ENCODE measurements around the gene THSD4.
"Not testable (repeated sequence)": the region's sequence is repeated elsewhere in the genome, so short reads cannot be mapped to it uniquely, and the experiment has no call there.

THSD4 gene

GRCh38 chr15:71431343-71432336 lies 316.4 kb downstream of the THSD4 start:
- no peak for DNase-seq (ENCODE audit: low spot score)

DNA sequence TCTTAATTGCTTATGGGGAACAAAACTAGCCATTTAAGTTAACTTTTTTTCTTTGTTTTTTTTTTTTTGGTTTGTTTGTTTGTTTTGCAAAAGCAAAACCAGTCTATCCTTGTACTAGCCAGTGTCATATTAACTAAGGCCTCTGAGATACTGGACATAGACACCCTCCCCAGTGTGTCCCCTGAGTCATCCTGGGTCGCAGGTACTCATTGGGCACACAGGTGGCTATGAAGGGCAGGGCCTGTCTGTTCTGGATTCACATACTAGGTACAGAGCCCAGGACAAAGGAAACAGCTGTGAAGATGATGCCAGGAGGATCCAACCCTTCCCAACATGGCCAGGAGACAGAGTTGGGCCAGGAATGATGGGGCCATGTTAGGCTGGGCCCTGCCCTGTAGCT lies 318.1 kb downstream of the THSD4 start:
- no peak for DNase-seq (ENCODE audit: low spot score)

- DNase-seq (ENCODE audit: low spot score) = no peak
Measured at GRCh38 chr15:71434774-71435173, 319.5 kb downstream of the THSD4 start.

- no peak for DNase-seq (ENCODE audit: low spot score)
Measured at GRCh38 chr15:71435552-71435951, 320.3 kb downstream of the THSD4 start.

DNA sequence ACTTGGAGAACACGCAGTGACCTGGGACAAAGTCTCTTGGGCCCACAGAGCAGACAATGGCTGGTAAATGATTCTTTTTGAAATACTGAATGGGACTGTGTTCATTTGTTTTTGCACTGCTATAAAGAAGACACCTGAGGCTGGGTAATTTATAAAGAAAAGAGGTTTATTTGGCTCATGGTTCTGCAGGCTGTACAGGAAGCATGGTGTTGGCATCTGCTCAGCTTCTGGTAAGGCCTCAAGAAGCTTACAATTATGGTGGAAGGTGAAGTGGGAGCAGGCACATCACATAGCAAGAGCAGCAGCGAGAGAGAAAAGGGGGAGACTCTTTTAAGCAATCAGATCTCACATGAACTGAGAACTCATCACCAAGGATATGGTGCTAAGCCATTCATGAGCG lies 321.6 kb downstream of the THSD4 start:
- no peak for DNase-seq (ENCODE audit: low spot score)

- no peak for DNase-seq (ENCODE audit: low spot score)
Measured at GRCh38 chr15:71437404-71437803, 322.1 kb downstream of the THSD4 start.

GRCh38 chr15:71437919-71438318 lies 322.6 kb downstream of the THSD4 start:
- DNase-seq (ENCODE audit: low spot score) = no peak

- not testable (repeated sequence) for DNase-seq (ENCODE audit: low spot score)
Measured at GRCh38 chr15:71439478-71439877, 324.2 kb downstream of the THSD4 start.

- DNase-seq (ENCODE audit: low spot score) = no peak
Measured at GRCh38 chr15:71440489-71441110, 325.3 kb downstream of the THSD4 start.

DNA sequence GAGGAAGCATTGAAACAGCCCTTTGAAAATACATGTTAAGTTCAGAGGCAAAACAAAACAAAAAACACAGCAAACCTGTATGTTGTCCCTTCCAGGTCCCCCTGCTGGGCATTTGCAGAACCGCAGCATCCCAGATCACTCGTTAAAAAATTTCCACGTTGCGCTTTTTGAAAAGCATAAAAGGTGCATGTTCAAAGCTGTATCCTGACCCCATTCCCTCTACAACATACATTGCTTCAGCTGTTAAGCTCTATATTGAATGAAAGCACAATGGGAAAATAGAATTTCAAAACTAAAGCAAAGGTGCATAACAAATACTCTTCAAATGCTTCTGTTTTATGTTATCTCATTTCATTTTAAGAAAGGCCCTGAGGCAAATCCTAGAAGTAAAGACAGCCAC lies 328.3 kb downstream of the THSD4 start:
- DNase-seq (ENCODE audit: low spot score) = no peak

DNA sequence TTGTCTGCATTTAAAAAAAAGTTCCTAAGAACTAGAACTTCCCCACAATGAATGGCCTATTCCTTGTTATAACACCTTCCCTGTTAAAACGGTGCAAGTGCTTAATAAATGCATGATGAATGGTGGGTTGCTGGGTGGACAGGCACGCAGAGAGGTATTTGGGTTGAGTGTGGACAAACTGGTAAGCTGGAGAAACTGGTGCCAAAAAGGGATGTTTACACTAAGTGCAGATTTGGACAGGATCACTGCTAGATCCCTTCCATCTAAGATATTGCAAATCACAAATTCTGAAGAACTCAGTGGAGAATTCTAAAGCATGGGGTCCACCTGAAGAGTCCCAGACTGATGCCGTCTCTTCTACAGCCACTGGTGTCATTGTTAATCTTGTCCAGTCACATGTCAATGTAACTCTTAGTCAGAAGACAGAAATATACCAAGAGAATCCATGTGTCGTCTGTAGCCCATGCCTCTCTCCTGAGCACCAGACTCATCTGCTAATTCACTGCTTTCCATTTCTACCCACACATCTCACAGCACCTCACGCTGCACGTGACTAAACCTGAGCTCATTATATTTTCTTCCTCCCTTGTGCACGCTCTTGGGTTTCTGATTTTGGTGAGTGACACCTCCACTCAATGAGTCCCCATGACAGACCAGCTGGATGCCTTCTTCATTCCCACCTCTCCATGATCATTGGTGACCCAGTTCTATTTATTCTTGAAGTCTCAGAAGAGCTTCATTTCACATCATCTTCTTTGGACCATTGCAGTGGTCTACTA lies 328.9 kb downstream of the THSD4 start:
- no peak for DNase-seq (ENCODE audit: low spot score)

GRCh38 chr15:71444866-71445590 lies 329.8 kb downstream of the THSD4 start:
- peak; percentile 57 for DNase-seq (ENCODE audit: low spot score)

DNA sequence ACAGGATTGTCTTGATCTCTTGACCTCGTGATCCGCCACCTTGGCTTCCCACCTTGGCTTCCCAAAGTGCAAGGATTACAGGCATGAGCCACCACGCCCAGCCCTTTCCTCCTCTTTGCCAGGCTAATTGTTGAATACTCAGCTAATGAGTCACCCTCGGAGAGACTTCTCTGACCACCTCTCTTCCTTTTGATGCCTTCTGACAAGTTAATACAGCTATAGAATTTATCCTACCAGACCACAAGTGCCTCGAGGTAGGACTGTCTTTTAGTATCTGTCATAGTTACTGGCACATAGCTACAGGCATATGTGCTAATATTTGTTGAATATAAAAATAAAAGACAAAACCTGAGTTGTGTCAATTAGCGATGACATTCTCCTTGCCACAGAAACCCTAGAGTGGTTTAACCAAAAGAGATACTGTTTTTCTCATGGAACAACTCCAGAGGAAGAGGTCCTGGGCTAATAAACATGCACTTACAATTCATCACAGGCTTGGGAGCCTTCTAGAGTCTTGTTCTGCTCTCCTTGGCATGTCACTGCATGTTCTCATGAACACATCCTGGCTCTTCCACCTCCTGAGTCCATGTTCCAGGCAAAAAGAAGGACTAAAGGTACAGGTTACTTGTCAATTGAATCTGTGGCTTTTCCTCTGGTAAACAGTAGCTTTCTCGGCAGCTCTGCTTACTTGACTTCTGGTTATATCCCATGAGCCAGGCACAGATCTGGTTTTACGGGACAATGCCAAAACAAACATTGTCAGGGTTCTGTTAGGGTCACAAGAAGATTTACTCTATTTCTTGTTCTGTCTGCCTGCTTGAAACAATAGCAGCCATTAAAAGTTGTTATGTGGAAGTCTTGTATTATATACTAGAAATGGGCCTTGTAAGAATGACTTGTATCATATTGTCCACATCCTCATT lies 332.3 kb downstream of the THSD4 start:
- no peak for DNase-seq (ENCODE audit: low spot score)

GRCh38 chr15:71448688-71449114 lies 333.4 kb downstream of the THSD4 start:
- peak; percentile 37 for DNase-seq (ENCODE audit: low spot score)

DNA sequence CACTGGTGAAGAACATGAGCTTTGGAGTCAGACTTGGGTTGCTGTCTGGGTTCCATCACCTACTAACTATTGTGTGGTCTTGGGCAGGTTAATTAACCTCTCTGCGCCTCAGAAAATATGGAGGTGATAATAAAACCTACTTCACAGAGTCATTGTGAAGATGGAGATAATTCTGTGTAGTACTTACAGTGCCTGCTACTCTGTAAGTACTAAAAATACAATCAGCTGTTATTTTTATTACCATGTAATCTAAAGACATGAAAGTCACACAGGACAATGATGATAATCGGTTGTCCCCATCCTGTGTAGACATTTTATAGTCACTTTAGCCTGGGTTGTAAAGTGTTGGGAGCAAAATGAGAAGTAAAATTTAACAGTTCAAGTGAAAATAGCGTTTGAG lies 334.1 kb downstream of the THSD4 start:
- DNase-seq (ENCODE audit: low spot score) = no peak

DNA sequence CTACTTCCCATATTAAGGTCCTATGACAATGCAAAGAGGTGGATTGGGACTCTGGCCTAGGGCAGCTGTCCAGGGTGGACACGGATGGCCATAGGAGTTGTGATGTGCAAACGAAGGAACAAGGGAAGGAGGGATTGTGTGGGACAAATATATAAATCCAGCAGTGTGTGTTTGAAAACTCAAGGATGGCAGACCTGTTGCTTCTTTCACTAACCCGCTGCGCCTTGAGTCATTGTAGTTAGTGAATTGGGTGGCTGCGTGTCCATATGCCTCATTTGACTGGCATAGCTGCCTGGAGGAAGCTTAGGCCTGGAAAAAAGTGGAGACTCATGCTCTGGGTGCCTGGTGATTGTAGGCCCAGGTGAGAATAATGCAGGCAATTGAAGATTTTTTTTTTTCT lies 334.7 kb downstream of the THSD4 start:
- no peak for DNase-seq (ENCODE audit: low spot score)

DNA sequence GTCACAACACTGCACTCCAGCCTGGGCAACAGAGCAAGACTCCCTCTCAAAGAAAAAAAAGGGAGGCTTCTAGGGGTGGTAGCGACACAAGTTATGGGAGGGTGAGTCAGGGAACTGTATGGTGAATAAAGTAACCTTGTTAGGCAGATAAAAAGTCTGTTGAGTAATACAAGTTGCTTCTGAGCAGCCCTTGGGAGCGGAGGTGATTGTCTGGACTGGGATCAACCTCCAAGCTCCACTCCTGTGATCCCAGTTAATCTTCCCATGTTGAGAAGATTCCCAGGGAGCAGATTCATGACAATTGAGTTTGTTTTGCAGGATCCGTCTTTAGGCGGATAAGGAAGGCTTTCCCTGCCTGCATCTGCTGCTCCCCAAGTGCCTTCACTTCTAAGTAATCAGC lies 335.9 kb downstream of the THSD4 start:
- no peak for DNase-seq (ENCODE audit: low spot score)

DNA sequence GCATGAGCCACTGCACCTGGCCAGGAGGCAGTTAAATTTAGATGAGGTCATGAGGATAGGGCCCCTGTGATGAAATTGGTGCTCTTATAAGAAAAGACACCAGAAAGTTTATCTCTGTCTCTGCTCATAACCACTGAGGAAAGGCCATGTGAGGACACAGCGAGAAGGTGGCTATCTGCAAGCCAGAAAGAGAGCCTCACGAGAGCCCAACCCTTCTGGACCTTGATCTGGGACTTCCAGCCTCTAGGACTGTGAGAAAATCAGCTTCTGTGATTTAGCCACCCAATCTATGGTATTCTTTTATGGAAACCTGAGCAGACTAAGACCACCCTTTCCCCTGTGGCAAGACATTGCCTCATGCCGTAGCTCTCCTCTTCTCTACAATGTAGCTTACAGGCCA lies 337.6 kb downstream of the THSD4 start:
- DNase-seq (ENCODE audit: low spot score) = no peak

DNA sequence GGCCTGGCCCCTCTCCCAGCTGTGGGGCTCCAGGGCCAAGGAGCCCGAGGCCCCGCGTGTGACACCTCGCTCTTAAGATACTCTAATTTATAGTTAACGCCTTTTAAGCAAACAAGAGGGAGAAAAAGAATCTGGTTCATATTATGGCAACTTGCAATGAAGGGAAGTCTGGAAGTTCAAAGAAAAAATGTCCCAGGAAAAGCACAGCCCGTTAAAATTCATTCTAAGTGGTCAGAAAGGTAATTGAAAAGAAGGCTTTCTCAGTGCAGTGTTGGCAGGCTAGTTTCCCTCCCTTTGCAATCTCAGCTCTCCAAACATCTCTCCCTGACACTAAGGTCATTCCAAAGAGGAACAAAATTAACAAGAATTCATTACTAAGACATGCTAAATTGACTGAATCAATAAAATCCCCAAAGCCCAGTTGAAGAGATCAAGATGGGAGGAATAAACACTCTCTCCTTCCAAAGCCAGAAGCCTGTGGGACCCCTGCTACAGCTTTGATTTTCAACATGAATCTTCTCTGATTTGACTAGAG lies 339.3 kb downstream of the THSD4 start:
- DNase-seq (ENCODE audit: low spot score) = no peak

DNA sequence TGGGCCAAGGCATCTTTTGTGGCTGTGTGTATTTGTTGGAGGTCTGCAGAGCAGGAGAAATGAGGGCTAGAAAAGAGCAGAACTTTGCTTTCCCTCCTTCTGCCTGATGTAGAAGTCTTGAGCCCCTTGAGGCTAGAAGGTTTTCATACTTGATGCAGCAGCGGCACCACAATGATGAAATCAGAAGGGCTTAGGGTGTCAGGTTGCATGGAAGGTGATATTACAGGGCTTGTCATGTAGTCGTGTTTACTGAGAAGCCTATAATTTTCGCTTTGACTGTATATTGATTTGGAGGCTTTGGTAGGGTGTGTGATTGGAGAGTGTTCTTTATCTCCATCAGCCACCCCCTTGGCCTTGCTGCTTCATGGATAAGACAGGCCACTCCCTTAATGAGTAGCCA lies 339.8 kb downstream of the THSD4 start:
- DNase-seq (ENCODE audit: low spot score) = no peak
